GM18907 (cell line): ENCODE results near the gene TCTN3.
"Not testable (repeated sequence)": the region's sequence is repeated elsewhere in the genome, so short reads cannot be mapped to it uniquely, and the experiment has no call there.

ENCODE experiments used
- ATAC-seq: cut with Tn5 transposase; IDR thresholded peaks from one replicate; pipeline ENCODE4 v1.9.1; 2021; ENCODE audit warnings: mild to moderate bottlenecking, moderate library complexity; ENCODE audit not compliant: unreplicated experiment

TCTN3 gene, protein sequence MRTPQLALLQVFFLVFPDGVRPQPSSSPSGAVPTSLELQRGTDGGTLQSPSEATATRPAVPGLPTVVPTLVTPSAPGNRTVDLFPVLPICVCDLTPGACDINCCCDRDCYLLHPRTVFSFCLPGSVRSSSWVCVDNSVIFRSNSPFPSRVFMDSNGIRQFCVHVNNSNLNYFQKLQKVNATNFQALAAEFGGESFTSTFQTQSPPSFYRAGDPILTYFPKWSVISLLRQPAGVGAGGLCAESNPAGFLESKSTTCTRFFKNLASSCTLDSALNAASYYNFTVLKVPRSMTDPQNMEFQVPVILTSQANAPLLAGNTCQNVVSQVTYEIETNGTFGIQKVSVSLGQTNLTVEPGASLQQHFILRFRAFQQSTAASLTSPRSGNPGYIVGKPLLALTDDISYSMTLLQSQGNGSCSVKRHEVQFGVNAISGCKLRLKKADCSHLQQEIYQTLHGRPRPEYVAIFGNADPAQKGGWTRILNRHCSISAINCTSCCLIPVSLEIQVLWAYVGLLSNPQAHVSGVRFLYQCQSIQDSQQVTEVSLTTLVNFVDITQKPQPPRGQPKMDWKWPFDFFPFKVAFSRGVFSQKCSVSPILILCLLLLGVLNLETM

DNA sequence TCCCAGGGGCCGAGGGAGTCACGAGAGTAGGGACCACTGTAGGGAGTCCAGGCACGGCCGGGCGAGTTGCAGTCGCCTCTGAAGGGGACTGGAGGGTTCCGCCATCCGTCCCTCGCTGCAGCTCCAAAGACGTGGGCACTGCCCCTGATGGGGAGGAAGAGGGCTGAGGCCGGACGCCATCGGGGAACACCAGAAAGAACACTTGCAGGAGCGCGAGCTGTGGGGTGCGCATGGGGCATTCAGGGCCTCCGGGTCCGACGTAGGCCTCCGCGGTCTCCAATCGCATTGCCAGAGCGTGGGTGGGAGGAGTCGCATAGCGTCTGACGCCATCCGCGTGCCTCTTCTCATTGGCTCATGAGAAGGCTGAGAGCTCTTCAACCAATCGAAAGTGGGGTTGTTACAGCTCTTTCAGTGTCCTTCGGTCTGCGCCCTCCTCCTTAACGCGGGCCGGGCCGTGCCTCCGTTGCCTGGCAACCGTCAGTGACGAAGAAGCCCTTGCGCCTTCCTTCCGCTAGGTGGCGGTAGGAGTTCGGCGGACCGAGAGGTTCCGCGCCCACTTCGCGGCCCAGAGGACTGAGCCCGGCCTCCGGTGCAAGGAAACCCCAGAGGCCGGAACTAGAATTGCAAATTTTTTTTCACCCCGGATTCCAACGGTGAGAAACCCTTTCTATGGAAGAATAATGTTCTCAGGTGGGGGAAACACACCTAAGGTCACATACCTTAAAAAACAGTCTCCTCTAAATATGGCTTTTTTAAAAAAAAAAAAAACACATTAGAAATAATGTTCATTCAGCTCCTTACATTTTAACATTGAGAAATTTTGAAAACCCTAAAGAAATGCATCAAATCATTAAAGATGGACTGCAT, at the start of gene TCTN3:
Gene TCTN3, minus strand, starts transcription at position 260 of the 867 bp plus-strand sequence. Its CDS starts 28 bp downstream, at position 232.
- ATAC-seq, result peak; percentile 98

DNA sequence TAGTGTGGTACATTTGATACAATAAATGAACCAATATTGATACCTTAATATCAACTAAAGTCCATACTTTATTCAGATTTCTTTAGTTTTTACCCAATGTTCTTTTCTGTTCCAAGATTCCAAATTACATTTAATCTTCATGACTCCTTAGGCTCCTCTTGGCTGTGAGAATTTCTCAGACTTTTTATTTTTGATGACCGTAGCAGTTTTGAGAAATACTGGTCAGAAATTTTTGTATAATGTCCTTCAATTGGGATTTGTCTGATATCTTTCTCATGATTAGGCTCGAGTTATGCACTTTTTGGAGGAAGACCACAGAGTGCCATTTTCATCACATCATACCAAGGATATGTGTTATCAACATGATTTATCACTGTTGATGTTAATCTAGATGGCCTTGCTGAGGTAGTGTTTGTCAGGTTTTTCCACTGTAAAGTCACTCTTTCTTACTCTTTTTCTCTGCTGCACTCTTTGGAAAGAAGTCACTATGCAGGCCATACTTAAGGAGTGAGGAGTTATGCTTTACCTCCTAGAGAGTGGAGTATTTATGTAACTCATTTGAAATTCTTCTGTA, 49.3 kb upstream of the TCTN3 start:
- no peak for ATAC-seq

DNA sequence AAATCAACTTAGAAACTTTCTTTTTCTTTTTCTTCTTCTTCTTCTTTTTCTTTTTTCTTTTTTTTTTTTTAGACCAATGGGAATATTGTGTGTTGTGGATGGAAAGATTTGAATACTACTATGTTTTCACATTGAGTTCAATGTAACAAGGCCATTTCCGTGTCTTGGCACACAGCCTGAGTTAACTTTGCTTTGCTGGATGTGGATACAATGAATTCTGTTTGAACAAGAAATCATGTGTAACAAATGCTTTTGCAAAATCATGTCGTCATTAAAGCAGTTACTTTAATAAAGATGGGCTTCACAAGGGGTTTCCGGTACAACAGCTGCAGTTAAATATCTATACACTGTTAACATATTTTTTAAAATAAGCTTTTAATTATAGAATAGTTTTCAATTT, 48.8 kb upstream of the TCTN3 start:
- peak; percentile 24 for ATAC-seq

DNA sequence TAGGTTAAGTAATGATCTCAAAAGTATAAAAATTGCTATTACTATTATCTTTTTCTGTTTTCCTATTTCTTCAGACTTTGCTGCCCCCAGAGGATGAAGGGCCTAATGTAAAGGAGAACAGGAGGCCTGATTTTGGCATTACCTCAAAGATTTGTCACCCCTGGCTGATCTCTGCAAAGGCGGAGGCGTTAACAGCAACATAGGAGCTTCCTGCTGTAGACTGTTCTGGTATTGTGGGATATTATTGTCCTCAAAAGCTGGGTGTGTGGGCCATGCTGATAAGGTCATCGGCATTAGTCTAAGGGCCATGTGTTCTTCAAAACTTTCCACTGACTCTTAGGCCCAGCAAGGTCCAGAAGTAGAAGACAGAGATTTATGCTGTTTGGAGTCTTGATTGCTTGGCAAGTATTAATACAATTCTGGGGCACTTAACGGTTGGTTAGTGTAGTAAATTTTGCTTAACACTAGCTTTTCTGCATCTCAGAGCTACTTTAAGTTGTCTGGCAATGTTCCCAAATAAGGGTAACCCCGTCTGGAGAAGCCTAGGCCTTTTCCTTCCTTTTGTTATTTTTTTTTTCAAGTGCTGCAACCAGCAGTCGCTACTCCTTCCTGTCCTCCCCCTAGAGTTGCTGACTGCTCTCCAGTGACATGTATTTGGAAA, 48.2 kb upstream of the TCTN3 start:
- ATAC-seq, result peak; percentile 73

DNA sequence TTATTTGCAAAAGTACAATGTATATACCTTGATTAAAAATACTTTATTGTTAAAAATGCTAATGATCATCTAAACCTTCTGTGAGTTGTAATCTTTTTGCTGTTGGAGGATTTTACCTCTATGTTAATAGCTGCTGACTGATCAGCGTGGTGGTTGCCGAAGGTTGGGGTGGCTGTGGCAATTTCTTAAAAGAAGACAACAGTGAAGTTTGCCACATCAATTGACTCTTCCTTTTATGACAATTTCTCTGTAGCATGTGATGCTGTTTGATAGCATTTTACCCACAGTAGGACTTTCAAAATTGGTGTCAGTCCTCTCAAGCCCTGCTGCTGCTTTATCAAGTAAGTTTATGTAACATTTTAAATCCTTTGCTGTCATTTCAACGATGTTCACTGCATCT, 45.3 kb upstream of the TCTN3 start:
- no peak for ATAC-seq

DNA sequence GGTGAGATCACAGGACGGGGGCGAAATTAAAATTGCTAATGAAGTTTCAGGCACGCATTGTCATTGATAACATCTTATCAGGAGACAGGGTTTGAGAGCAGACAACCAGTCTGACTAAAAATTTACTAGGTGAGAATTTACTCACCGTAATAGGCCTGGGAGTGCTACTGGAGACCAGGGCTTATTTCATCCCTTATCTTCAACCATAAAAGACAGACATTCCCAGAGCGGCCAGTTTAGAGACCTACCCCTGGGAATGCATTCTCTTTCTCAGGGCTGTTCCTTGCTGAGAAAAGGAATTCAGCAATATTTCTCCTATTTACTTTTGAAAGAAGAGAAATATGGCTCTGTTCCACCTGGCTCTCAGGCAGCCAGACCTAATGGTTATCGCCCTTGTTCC, 39.2 kb upstream of the TCTN3 start:
- not testable (repeated sequence) for ATAC-seq

DNA sequence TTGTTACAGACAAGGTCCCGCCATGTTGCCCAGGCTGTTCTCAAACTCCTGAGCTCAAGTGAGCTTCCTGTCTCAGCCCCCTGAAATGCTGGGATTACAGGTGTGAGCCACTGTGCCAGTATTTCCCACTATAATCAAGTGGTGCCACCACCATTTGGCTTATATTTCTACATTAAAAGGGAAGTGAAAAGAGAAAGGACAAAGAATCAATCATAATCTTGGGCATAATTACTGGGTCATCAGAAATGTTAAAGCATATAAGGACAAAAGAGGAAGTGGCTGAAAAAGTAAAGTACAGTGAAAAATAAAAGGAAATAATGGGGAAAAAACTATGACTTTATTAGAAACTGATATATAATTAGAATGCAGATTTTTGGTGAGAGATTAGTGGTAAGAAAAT, 36.5 kb upstream of the TCTN3 start:
- ATAC-seq, result no peak

DNA sequence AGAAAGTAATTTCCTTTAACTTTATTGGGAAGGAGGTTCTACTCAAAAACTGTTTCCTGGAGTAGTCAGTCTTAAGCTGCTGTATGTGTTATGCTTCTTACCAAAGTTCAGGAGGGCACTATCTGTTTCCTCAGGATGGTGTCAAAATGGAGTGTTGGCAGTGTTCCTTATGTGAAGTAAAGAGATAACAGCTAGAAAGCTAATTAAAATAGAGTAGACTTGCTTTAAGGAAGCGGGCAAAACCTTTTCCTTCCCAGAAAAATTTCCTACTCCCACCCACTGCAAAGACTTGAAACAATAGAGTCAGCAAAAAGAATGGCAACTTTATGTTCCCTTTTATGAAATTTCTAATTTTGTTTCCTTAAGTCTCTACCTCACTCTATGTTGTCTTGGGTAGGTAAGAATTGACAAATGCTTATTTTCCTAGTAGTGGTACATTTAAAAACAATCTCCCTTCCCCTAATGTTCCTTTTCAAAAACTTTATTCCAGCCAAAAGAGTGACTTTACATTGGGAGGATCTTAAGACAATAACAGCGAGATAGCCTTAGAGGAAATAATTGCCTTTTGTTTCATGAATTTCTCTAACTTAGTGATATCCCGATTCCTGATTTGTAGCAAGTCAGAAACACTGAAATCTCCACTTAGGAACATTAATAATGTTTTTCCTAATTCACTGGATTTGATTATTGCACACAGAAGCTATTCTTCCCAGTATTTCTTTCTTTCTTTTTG, 35.8 kb upstream of the TCTN3 start:
- ATAC-seq, result no peak

DNA sequence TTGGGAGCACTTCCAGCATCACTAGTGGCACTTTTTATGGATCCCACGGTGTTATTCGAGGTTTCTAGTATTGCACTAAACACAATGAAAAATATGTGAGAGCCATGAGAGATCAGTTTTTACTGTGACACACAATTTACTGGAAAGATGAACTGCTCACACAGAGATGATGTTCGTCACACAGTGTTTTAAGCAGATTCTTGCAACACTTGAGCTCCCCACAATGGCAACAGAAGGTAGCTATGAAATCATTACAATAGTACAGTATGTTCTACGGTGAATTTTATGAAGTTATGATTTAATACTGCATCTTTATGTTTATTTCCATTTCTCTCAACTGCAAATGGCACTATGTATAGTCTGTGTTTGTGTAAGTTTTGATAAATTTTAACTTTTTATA, 34.8 kb upstream of the TCTN3 start:
- no peak for ATAC-seq

DNA sequence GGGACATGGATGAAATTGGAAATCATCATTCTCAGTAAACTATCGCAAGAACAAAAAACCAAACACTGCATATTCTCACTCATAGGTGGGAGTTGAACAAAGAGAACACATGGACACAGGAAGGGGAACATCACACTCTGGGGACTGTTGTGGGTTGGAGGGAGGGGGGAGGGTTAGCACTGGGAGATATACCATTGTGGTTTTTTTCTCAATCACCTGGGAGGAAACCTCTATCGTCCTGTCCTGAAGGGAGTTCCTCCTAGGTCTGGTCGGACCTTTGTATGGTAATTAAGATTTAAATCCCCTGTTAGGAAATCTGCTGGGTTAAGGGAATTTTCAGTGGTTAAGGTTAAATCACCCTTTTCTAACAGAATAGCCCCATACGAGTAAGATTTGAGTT, 28.8 kb upstream of the TCTN3 start:
- ATAC-seq, result not testable (repeated sequence)

DNA sequence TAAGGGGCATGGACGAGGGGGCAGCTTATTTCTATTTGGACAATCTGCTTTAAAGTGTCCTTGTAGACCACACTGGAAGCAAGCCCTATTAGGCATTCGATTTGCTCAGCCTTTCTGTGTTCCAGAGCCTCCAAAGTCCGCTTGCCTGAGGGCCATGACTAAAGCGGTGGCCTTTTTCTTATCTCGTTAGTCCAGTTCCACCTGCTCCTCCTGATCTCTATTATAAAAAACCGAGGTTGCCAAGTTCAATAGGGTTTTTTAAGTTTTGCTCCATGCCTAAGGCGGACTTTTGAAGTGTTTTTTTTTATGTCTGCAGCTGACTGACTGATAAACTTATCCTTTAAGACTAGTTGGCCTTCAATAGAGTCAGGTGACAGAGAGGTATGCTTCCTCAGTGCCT, 27.0 kb upstream of the TCTN3 start:
- not testable (repeated sequence) for ATAC-seq

DNA sequence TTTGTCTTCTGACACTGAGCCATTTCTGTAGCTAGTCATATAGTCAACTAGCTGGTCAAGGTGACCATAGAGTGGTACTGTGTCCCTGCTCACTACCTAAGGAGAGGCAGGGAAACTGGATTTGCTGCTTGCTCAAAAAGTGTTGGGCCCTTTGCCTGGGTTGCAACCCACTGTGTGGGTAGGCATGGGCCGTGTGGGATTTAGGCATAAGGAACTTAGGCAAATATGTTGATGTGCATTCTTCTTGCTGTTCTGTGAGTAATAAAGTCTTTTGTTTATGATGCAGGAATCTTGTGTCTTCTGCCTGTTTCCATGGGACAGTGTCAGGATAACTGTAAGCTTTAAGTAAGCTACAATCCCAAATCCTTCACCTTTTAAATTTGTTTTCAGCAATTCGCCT, 23.1 kb upstream of the TCTN3 start:
- no peak for ATAC-seq

DNA sequence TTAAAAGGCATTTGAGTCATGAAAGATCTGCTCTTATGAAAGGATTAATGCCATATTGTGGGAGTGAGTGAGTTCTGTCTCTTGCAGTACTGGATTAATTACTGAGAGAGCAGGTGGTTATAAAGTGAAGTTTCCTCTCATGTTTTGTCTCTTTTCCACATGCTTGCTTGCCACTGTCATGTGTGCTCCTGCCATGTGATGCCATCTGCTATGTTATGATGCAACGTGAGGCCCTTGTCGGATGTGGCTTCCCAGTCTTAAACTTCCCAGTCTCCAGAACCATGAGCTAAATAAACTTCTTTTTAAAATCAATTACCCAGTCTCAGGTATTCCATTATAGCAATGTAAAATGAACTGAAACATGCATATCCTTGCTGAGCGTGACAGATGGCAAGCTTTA, 22.7 kb upstream of the TCTN3 start:
- ATAC-seq, result no peak

DNA sequence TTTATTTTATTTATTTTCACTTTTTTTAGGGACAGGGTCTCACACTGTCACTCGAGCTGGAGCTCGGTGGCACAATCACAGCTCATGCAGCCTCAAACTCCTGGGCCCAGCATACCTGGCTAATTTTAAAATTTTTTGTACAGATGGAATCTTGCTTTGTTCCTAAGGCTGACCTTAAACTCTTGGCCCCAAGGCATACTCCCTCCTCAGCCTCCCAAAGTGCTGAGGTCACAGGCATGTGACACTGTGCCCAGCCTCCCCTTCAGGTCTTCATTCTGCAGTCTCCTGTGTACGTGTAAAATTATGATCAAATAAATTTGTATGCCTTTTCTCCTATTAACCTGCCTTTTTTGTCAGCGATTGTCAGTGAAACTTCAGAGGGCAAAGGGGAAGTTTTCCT, 17.8 kb upstream of the TCTN3 start:
- no peak for ATAC-seq

DNA sequence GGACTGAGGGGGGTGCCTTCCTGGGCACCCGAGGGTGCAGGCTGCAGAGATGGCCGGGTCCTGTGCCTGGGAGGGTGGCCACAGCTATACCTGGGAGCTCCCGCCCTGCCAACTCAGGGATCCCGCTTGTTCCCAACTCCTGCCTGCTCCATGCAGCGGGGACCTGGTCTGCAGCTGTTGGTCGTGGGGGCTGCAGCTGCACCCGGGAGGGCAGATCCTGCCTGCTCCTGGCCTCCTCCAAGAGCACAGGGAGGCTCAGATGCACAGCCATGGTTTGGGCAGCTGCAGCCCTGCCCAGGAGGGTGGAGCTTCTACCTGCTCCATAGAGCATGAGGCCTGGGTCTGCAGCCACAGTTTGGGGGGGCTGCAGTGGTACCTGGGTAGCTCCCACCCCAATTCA, 13.3 kb upstream of the TCTN3 start:
- ATAC-seq, result no peak

DNA sequence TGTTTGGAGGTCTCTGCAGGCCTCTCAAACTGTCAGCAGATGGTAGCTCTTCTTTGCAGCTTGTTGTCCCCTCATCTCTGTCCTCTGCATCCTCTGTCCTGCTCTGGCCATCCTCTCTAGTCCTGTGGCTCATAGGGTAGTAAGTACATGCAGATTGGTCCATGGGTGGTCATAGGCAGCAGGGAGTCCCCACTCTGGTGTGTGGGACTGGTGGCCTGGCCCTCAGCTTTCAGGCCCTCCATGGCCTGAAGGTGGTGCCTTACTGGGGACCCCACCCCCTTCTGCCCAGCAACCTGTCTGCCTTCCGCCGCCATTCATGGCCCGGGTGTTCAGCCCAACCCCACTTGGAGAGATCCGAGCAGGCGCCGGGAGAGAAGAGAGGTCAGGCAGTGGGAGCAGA, 12.8 kb upstream of the TCTN3 start:
- ATAC-seq, result no peak

DNA sequence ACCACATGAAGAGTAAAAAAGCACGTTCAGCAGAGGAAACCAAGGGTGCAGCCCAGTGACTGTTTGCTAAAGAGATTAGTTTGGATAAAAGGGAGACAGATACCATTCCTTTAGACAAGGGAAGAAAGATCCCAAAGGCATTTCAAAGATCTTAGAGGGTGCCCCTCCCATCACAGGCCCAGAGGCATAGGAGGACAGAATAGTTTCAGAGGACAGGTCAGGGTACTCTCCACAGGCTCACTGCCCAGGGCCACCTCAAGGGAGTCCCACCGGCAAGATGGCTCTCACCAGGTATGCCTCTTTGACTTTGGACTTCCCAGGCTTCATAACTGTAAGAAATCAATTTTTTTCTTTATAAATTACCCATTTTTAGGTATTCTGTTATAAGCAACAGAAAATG, 4.7 kb upstream of the TCTN3 start:
- no peak for ATAC-seq

DNA sequence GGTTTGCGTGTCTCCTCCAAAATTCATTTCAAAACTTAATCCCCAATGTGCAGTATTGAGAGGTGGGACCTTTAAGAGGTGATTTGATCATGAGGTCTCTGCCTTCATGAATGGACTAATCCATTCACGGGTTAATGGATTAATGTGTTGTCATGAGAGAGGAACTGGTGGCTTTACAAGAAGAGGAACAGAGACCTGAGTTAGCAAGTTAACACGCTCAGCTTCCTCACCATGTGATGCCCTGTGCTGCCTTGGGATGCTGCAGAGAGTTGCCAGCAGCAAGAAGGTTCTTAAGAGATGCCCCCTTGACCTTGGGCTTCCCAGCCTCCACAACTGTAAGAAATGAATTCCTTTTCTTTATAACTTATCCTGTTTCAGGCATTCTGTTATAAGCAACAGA, 3.7 kb upstream of the TCTN3 start:
- peak; percentile 37 for ATAC-seq

DNA sequence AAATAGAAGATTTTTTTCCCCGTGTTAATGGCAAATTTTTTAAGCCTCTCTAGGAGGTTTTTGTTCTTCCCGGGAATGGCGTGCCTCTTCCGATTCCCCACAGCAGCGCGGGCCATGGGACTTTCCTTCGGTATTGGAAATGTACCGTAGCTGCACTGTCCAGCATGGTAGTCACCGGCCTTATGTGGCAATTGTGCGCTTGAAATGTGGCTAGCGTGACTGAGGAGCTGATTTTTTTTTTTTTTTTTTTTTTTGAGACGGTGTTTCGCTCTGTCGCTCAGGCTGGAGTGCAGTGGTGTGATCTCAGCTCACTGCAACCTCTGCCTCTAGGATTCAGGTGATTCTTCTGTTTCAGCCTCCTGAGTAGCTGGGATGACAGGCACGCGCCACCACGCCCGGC, 938 bp upstream of the TCTN3 start:
- no peak for ATAC-seq

DNA sequence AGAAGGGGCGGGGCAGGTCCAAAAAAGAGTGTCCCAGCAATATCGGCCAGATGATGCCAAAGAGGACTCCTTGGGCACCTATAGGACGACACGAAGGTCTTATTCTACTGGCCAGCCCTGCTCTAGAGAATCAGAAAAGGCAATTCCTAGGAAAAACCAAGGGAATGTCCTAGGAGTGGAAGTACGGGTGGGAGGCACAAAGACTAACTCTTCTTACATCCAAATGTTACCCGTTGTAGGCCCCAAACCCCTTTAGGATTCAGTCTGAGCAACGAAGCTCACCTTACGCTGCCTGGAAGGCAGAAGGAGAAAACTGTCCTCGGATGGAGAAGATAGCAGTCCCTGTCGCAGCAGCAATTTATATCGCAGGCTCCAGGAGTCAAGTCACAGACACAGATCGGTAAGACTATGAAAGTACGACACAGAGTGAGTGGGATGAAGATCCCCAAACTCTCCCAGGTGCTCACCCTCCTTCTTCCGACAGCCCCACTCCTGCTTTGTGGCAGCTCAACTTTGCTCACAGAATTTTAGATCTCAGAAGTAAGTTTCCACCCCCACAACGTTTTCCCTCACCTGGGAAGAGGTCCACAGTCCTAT, 558 bp downstream of the TCTN3 start:
- peak; percentile 4 for ATAC-seq
